ENCODE results near the gene ITPR2.
"Not testable (repeated sequence)": the region's sequence is repeated elsewhere in the genome, so short reads cannot be mapped to it uniquely, and the experiment has no call there.

ITPR2 gene

DNA sequence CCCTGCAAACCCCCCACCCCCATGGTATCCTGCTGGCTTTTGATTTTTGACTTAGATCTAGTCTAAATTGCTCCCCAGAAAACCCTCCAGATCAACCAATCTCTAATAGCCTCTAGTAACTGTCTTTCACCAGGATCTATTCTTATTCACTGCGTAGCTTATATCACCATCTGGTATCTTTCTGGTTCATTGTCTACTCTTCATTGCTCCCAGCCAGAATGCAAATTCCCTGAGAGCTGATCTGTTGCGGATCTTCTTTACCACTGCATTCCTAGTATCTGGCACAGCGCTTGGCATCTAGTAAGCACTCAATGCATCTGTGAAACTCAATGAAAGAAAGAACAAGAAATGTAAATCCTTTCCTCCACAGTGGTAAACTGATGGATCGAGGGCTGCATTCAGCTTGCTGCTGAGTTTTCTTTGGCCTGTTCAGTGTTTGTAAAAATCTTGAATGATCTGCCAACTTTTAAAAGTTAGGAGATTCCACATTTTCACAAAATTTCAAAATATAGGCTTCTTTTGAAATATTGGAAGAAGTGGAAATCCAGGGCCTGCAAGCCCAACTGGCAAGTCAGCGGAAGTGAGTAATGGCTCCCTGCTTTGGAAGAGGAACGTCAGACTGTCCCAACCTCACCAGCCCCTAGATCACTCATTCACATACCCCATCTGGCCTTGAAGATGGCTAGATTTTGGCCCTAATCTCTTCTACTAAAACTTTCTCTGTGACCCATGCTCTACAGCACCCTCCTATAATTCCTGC is 363.4 kb downstream of the ITPR2 start:
- in situ Hi-C loops (cut with HindIII; ENCODE audit: low sequenced_read_pairs): no loop called here

DNA sequence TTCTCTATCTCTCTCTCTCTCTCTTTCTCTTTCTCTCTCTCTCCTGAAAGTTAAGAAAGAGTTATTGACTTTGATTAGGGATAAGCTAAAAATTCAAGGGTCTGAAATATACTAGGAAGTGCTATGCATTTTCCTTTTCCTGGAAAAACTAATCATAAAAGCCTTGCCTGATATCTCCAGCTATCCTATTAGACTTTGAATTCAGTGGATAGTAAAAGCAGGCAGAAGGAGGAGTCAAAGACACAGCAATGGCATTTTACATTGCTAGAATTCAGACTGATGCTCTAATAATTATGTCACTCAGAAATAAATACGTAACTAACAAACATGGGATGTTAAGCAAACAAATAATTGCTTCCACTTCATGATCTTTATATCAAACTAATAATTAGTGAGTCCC is 365.6 kb downstream of the ITPR2 start:
- in situ Hi-C loops (cut with HindIII; ENCODE audit: low sequenced_read_pairs): no loop called here

DNA sequence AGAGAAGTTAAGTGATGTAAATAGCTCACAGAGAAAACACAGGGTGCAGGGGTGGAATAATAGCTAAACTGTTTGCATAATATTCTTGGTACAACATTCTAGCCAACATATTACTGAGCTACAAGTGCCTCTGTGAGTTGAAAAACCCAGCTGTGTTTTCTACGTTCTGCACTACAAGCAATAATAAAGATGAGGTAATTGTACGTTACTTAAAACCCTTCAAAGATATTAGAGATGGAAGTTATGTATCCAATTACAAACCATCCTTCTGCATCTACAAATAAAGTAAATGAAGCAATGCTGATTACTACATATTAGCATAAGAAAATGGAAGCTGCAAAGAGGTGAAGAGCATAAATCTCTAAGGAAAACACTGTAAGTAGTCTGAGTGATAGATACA is 366.3 kb downstream of the ITPR2 start:
- in situ Hi-C loops (cut with HindIII; ENCODE audit: low sequenced_read_pairs): no loop called here

DNA sequence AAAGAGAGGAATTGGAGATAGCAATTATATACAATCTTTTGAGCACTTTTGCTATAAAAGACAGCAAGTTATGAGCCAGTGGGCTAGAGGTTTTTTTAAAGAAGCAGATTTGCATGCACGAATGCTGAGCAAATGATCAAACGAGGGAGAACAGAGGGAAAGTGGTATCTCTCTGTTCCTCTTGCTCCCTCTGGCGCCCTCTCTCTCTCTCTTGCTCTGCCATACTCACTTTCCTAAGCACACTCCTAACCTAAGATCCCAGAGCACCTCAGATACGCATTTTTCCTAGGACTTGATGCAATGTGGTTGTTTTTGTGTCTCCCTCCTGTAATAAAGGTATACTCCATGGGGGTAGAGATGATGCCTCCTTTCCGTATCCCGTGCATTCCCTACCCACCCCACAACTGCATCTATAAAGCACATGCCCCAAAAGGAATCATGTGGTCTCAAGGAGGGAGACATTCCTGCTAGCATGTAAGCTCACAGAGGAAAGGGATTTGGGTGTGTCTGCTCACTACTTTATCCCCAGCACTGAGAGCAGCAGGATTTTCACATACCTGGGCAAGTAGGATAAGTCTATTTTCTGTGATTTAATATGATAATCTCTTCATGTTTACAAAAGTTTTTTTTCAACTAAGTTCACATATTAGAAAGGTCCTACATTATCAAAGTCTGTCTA is 367.4 kb downstream of the ITPR2 start:
- in situ Hi-C loops (cut with HindIII; ENCODE audit: low sequenced_read_pairs): no loop called here

DNA sequence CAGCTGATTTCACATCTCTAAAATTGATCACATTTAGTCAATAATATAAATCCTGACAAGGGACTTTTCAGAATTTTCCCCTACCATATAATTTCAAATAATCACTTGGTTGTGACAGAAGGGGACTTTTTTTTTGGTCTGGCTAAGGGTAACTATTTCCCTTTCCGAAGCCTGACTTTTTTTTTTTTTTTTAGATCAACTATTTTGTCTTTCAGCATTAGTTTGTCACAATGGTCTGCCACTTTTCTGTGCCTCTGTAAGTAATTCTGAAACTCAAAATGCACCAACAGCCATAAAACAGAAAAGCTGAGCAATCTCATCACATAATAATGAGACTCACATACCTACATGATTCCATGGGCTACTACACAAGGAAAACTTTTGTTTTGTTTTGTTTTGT is 371.2 kb downstream of the ITPR2 start:
- in situ Hi-C loops (cut with HindIII; ENCODE audit: low sequenced_read_pairs): no loop called here

DNA sequence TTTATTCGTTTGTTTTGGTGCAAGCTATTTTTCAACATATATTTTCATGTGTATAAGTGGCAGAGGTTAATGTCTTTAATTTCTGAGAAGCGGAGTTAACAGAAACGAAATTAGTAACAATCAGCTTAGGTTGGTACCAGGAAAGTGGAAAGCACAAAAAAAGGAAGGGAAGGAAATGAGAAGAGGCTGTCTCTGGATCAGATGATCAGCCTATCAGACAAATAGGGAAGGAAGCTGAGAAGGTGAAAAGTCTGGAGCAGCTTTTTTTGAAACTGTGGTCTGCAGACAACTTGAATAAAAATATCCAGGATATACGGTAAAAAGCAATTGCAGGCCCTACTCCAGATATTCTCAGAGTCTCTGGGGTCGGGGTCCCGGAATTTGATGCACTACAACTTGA is 372.6 kb downstream of the ITPR2 start:
- in situ Hi-C loops (cut with HindIII; ENCODE audit: low sequenced_read_pairs): no loop called here

DNA sequence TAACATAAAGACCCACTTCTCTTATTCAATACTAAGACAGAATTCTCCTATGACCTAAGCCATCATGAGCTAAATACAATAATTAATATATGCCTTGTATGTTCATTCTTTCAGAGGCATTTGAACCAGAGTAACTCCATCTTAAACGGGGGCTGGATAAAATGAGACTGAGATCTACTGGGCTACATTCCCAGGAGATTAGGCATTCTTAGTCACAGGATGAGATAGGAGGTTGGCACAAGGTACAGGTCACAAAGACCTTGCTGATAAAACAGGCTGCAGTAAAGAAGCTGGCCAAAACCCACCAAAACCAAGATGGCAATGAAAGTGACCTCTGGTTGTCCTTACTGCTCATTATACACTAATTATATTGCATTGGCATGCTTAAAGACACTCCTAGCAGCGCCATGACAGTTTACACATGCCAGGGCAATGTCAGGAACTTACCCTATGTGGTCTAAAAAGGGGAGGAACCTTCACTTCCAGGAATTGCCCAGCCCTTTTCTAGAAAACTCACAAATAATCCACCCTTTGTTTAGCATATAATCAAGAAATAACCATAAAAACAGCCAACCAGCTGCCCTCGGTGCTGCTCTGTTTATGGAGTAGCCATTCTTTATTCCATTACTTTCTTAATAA is 376.9 kb downstream of the ITPR2 start:
- in situ Hi-C loops (cut with HindIII; ENCODE audit: low sequenced_read_pairs): no loop called here

DNA sequence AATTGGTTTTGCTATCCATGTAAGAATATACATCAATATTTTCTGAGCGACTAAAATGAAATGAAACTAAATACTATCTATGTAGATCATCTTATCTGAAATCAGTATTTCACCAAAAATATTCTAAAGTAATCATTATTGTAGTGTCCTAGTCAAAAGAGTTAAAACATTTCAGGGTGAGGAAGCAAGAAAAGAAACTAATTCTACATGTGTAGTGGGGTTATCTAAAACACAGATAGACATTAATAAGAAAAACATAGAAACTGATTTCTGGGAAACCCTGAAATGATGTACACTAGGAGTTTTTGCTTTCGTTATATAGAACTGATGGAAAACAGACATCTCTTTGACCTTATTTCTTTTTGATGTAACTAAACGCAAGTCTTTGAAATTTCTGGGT is 379.7 kb downstream of the ITPR2 start:
- in situ Hi-C loops (cut with HindIII; ENCODE audit: low sequenced_read_pairs): no loop called here

DNA sequence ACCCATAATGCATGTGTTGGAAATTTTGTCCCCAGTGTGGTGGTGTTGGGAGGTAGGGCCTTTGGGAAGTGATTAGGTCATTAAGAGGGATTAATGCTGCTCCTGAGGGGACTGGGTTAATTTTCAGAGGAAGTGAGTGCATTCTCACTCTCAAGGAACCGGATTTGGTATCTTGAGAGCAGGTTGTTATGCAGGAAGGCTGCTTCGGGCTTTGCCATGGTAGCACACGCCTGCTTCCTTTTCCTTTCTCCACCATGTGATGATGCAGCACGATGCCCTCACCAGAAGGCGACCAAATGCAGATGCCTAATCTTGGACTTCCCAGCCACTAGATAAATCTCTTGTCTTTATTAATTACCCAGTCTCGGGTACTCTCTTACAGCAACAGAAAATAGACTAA is 380.5 kb downstream of the ITPR2 start:
- in situ Hi-C loops (cut with HindIII; ENCODE audit: low sequenced_read_pairs): no loop called here

DNA sequence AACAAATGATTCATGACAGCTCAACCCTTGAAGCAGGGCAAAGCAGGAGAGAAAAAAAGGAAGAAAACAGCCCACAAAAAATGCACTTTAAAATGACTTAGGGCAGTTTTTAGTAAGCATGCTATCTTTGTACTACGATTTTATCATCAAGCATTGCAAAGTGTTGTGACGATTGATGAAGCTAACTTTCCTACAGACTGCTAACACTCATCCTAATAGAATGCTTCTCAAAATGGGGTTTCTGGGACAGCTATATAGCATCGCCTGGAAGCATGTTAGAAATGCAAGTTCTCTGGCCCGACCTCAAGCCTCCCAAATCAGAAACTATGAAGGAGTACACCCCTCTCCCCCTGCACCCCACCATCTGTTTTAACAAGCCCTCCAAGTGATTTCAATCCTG is 381.2 kb downstream of the ITPR2 start:
- in situ Hi-C loops (cut with HindIII; ENCODE audit: low sequenced_read_pairs): no loop called here

DNA sequence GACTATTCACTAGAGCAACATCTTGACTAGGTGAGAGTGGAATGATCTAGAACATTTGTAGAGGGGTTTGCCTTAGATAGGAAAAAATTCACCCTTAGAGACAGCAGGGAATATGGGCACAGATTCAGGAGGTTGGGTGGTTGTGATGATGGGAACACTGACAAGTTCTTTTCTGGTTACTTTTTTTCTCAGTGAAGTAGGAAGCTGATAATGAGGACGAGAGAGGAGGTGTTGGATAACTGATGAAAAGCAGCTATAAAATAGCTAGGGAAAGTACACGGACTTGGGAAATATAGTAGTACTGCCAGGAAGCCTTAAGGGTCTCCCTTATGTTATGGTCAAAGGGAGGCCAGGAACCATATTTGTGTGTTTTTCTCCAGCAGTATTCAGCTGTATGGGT is 387.1 kb downstream of the ITPR2 start:
- in situ Hi-C loops (cut with HindIII; ENCODE audit: low sequenced_read_pairs): no loop called here

DNA sequence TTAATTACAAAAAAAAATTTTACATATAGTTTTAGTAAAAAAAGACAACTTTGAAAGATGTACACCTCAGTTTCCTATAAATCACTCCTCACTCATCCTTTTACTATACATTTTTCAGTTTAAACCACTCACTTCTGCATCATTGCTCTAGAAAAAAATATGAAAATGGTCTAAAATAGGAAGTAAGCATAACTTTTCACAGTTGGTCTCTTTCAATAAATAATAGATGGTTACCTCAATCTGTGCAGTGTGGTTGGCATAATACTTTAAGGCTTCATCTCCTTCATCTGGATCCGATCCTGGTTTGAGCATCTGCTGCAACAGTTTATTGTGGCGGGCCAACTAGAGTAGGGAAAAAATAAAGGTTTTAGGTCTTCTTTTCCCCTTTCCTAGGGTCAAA is 389.7 kb downstream of the ITPR2 start:
- in situ Hi-C loops (cut with HindIII; ENCODE audit: low sequenced_read_pairs): no loop called here

DNA sequence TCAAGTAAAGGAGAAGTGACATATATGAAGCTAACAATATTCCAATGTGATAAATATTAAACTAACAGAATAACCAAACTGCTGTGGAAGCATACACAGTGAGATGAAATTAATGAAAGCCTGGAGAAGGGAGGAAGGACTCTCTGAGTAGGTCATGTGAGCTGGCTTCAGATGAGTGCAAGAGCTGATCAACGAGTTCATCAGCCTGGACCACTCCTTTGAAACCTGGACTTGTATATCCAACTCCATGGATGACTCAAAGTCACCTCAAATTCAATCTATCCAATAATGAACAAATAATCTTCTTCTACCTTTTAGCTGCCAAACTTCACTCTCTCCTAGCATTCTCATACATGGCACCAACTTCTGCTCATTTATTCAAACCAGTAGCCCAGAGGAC is 391.6 kb downstream of the ITPR2 start:
- in situ Hi-C loops (cut with HindIII; ENCODE audit: low sequenced_read_pairs): no loop called here

DNA sequence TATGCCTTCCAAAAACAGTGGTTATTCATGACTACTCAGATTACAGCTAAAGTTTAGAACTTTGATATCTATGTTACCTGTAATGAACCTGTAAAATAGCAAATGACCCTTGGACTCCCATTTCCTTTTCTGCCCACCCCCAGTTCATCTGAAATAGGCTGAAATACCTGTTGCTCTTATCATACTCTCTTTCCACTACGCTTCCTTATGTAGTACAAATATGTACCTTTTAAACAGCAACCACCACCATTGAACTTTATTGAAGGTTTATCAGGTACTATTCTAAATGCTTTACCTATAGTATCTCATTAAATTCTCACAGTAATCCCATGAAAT is 398.0 kb downstream of the ITPR2 start:
- in situ Hi-C loops (cut with HindIII; ENCODE audit: low sequenced_read_pairs): no loop called here

DNA sequence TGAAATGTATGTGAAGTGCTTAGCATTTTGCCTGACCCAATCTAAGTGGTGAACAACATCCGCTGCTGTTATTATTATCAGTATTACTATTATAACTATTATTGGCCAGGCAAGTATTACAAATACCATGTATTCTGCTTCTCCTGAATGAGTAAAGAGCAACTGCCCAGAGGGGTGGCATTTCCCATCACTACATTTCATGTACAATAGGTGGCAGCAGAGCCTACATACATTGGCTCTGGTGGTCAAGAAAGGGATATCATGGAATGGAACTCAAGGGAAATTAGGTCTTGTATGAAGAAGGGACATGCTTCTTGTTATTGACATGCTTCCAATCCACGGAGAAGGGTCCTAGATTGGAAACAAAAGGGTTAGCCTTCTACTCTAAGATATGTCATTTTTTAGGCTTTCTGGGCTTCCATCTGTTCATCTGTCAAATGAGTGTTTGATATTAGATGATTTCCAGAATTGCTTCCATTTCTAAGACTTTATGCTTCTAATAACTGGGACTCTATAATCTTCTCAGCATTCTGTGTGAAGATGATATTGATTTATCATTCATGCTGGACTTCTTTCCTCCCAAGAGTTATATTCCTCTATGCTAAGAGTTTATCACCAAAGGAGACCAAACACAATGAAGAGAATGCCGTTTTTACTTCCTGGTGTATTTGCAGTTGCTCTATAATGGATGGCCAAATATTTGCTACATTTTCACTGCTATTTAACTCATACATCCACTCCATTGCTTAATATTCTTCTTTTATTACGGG is 398.5 kb downstream of the ITPR2 start:
- in situ Hi-C loops (cut with HindIII; ENCODE audit: low sequenced_read_pairs): no loop called here

DNA sequence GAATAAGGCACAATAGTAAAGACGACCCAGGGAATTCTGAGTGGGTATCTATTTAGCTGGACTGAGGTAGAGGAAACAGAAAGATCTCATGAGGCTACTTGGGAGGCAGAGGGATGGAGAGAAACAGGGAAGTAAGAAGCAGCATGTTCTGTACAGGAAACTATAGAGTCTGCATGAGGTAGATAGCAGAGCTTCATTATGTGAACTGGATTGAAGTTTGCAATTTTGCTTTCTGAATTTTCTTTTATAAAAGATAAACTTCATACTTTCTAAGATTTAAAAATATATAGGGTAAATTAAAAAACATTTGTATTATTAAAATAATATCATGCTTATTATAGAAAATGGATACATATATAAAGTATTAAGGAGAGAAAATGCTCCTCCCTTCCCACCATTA is 399.3 kb downstream of the ITPR2 start:
- in situ Hi-C loops (cut with HindIII; ENCODE audit: low sequenced_read_pairs): not testable (repeated sequence)

DNA sequence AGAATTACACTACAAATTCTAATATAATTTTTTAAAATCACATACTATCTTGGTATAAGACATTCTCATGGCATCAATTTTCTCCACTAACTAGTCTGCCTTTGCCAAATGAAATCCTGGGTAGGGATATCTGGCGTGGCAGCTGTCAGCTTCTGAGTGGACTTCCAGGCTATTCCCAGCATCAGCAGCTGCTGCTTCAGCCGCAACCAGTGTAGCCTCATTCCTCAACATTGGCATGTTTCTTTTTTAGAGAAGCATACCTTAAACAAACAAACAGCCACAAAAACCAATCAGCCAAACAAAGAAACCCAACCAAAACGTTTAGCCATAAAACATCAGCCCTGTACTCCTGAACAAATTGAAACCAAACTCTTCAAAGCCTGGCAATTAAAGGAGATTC is 401.8 kb downstream of the ITPR2 start:
- in situ Hi-C loops (cut with HindIII; ENCODE audit: low sequenced_read_pairs): no loop called here

DNA sequence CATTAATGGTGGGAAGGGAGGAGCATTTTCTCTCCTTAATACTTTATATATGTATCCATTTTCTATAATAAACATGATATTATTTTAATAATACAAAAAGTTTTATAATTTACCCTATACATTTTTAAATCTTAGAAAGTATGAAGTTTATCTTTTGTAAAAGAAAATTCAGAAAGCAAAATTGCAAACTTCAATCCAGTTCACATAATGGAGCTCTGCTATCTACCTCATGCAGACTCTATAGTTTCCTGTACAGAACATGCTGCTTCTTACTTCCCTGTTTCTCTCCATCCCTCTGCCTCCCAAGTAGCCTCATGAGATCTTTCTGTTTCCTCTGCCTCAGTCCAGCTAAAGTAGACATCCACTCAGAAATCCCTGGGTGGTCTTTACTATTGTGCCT is 402.4 kb downstream of the ITPR2 start:
- in situ Hi-C loops (cut with HindIII; ENCODE audit: low sequenced_read_pairs): not testable (repeated sequence)

DNA sequence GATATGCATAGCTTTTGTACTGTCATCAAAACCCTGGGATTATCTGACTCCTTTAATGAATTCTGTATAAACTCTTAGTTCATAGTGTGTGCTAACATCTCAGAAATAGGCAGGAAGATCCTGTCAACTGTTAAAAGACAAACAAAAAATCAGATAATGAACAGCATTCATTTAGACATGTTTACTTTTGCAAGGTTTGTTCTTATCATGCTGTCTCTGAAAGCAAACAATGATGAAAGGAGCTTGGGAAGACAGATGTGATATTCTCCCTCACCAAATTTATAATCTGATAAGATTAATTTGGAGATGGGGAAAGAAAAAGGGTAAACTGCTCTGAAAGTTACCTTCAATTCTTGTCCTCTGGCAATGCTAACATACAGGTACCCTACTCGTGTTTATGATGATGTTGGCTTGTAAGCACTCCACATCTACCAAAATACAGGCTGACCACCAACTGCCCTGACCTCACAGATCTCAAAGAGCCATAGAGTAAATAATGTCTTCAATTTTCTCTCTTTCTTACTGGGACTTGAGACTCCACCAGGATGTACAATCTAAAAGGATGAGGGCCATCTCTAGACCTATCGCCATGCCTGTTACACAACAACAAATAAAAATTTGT is 403.8 kb downstream of the ITPR2 start:
- in situ Hi-C loops (cut with HindIII; ENCODE audit: low sequenced_read_pairs): no loop called here

DNA sequence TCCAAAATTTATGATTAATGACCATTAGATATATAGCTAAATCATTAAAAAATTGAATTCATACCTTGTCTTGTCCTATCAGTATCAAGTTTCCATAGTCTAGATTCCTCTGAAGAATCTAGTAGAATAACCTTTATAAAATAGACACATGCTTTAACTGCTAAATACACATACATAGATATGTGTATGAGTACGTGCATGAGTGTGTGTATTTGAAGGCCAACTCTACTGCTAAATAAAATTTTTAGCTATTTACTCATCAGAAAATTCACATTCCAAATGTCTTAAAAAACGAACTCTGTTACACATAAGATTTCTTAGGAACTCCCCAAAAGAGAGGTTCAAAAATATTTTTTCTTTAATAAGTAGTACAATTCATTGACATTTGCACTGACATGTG is 404.6 kb downstream of the ITPR2 start:
- in situ Hi-C loops (cut with HindIII; ENCODE audit: low sequenced_read_pairs): no loop called here

DNA sequence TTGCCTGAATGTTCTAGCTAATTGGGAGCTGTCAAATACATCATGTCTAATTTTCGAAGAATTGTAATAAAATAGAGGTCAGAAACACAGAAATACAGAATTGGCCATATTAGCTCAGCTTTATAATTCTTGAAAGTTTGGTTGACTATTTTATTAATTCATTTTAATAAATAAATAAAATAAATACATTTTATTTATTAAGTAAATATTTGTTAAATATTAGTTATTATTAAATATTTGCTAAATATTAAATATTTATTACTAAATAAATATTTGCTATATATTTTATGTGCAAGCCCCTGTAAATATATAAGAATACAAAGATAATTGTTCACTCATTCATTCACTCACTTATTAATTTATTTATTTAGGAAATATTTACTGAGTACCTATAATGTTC is 406.3 kb downstream of the ITPR2 start:
- in situ Hi-C loops (cut with HindIII; ENCODE audit: low sequenced_read_pairs): no loop called here
